AG20443 (cell line): ENCODE results near the gene GABRB3.

Source experiments
- DNase-seq: peaks from one replicate; pipeline ENCODE4 v3.0.0; 2012; ENCODE audit warnings: low spot score, mixed read lengths

The GABRB3 gene

GRCh38 chr15:26772154-26773066 lies at the start of gene GABRB3:
GABRB3 (minus strand) TSS chr15:26773066.
- peak; percentile 18 for DNase-seq

- no peak for DNase-seq
Observed at GRCh38 chr15:26807517-26808427, 34.9 kb upstream of the GABRB3 start.

- DNase-seq = no peak
Observed at GRCh38 chr15:26806574-26806973, 33.7 kb upstream of the GABRB3 start.

- DNase-seq = no peak
Observed at GRCh38 chr15:26806151-26806550, 33.3 kb upstream of the GABRB3 start.

GRCh38 chr15:26805470-26805869 lies 32.6 kb upstream of the GABRB3 start:
- DNase-seq = no peak

GRCh38 chr15:26804063-26804804 lies 31.4 kb upstream of the GABRB3 start:
- DNase-seq = no peak

- DNase-seq = no peak
Observed at GRCh38 chr15:26790118-26790517, 17.3 kb upstream of the GABRB3 start.

GRCh38 chr15:26781816-26782215 lies 8.9 kb upstream of the GABRB3 start:
- no peak for DNase-seq

- DNase-seq = no peak
Observed at GRCh38 chr15:26773917-26774316, 1.1 kb upstream of the GABRB3 start.

- DNase-seq = peak; percentile 61
Observed at GRCh38 chr15:26773067-26773877, 406 bp upstream of the GABRB3 start.

- DNase-seq = peak; percentile 32
Observed at GRCh38 chr15:26771578-26772153, 1.2 kb downstream of the GABRB3 start.

GRCh38 chr15:26771168-26771567 lies 1.7 kb downstream of the GABRB3 start:
- no peak for DNase-seq

GRCh38 chr15:26767169-26767670 lies 5.6 kb downstream of the GABRB3 start:
- no peak for DNase-seq

GRCh38 chr15:26766262-26766661 lies 6.6 kb downstream of the GABRB3 start:
- DNase-seq = no peak

GRCh38 chr15:26759986-26760385 lies 12.9 kb downstream of the GABRB3 start:
- no peak for DNase-seq

GRCh38 chr15:26758079-26758478 lies 14.8 kb downstream of the GABRB3 start:
- no peak for DNase-seq

GRCh38 chr15:26757141-26757540 lies 15.7 kb downstream of the GABRB3 start:
- DNase-seq = no peak

GRCh38 chr15:26744894-26745293 lies 28.0 kb downstream of the GABRB3 start:
- DNase-seq = no peak

GRCh38 chr15:26739791-26740190 lies 33.1 kb downstream of the GABRB3 start:
- no peak for DNase-seq

GRCh38 chr15:26738996-26739395 lies 33.9 kb downstream of the GABRB3 start:
- no peak for DNase-seq
